Stimulated activated CD8-positive, alpha-beta memory T cell treated with anti-CD3 and anti-CD28 coated beads, Interleukin-12 subunit alpha, Interleukin-12 subunit beta, amount 100 ng/mL, for 24 hours (primary cell): ENCODE measurements around the gene ERCC5.

Experiments
- DNase-seq: peaks from one replicate; pipeline ENCODE4 v3.0.0-alpha.2; 2020; ENCODE audit errors: extremely low read depth

Gene ERCC5

DNA sequence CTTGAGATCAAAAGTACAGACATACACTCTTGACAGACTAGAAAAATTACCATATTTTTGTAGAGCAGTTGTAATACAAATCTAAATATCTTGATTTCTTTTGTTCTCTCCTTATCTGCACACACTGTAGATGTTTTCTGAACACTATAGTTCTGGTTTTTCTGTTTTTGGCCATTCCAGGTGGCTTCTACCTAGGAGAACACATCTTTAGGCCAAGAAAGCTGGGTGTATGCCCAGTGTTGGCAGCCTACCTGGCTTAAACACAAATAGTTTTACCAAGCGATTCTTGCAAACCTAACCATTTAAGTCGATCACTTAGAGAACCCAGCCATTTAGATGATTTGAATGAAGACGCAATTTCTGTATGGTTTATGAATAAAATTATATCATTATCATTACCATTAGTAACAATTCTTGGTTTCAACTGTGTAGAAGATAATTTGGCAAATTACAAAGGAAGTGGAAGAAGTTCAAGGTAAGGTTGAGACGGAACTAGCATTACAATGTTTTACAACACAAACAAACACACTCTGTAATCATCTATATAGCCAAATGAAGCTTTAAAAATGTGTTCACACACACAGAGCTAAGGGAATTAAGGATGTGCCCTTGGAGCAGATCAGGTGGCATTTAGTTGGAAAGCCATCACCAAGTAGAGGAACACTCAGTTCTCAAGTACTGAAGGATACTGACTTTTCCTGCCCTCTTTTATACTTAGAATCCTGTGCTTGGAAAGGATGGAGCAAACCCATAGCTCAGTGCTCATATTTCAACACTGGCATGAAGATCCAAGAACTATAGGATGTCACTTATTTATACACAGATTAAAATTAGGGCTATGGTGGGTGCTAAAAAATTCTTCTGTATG lies 36.2 kb downstream of the ERCC5 start:
- no peak for DNase-seq

GRCh38 chr13:102892503-102892902 lies 46.7 kb downstream of the ERCC5 start:
- no peak for DNase-seq

- no peak for DNase-seq
Observed at GRCh38 chr13:102897371-102898138, 51.7 kb downstream of the ERCC5 start.

DNA sequence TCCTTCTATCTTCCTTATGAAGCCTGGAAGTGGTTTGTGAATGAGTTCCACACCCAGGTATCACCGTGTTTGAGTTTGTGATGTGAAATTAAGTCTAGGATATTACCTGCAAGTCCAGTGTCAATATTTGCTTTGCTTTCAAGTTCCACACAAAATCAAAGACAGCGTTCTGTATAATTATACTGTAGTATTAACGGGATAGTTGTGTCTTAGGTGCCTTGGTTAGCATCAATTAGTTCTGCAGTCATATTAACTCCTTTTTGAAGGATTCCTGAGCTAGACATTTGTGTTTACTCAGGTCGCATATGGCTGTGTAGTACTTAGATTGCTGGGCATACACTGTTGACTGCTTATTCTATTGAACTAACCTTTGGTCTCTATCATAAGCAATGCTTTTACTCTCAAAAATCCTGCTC lies 54.4 kb downstream of the ERCC5 start:
- DNase-seq = no peak

DNA sequence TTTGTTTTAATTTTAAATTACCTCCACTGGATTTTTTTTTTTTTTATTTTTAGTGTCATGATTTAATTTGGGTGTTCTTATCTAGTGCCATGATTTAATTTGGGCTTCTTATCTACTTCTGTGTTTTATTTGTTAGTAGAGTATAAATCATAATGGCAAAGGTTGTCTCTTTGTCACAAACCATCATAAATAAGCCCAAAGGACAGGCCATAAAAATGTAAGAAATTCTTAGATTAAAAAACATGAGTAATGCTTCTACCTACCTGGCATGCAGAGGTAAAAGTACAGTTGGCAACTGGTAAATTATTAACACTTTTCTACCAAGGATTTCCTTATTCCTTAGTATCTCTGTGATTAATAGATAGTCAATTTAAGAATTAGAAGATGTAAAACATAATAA lies 55.2 kb downstream of the ERCC5 start:
- no peak for DNase-seq

DNA sequence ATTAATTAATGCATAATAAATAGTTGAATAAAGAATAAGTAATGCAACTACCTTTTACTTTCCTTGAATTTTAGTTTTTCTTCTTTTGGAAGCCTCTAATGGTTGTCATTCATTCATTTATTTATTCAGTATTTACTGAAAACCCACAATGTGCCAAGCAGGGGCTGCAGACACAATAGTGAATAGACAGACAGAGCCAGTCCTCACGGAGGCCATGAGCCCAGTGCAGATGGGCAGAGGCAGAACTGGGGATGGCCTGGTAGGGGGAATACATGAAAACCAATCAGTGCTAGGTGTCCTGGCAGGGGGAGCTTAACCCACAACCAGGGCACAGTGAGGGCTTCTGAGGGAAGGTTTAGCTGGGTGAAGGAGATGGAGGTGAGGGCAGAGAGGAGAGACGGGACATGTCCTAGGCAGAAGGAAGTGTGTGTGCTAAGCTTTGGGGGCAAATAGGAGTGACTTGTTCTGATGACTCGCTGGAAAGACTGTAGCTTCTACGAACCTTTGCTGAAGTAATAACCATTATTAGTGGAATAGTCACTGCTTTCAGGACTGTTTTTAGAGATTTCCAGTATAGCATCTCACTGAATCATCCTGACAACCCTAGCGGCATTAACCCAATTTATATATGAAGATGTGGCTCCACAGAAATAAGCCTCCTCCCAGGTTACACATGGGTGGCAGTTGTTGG lies 55.9 kb downstream of the ERCC5 start:
- no peak for DNase-seq

- no peak for DNase-seq
Observed at GRCh38 chr13:102902789-102903347, 57.0 kb downstream of the ERCC5 start.

DNA sequence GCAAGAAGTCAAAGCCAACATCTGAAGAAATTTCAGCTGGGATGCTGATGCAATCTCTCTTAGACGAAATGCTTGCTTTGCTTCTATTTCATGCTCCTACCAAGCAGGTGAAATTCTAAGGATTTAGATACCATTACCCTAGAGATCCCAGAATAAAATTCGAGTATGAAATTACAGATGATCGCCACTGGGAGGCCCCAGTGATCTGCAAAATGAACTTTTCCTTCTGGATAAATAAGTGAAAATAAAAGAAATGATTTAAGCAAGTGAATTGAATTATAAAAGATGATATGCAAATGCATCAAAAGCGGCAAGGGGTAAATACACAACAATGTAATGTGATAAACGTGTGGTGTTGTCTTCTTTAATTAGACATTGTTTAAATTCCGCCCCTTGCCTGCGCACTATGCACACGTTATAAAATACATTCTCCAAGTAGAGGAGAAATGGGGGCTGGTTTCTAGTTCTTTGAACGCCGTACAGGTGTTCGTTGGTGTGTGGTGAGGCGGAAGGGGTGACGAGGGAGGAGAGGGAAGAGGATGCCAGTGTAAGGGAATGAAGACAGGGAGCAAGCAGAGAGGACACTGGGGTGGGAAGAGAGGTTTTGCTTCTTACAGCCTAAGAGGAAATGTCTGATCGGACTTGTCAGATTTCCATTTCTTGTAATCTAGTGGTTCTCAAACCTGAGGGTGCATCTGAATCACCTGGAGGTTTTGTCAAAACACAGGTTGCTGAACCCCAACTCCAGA lies 58.0 kb downstream of the ERCC5 start:
- no peak for DNase-seq

- DNase-seq = no peak
Observed at GRCh38 chr13:102904408-102904862, 58.6 kb downstream of the ERCC5 start.

- no peak for DNase-seq
Observed at GRCh38 chr13:102905905-102906771, 60.3 kb downstream of the ERCC5 start.

GRCh38 chr13:102907016-102907756 lies 61.4 kb downstream of the ERCC5 start:
- DNase-seq = no peak

GRCh38 chr13:102907886-102908515 lies 62.2 kb downstream of the ERCC5 start:
- no peak for DNase-seq

DNA sequence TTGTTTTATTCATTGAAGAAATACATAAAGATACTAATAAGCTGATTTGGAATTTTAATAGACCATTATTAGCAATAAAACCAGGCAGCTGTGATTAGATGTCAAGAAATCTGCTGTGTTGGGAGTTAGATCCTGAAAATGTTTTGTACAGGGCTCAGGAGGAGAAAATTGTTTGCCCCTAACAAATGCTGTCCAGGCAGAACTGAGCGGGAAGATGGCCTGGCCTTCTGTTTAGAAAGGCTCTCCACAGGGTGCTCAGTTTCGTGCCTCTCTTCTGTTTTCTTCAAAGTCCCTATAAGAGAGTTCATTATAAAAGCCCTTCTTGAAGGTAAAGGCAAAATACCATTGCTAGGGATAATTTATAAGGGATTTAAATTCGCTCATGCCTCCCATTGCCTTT lies 64.1 kb downstream of the ERCC5 start:
- no peak for DNase-seq

- DNase-seq = no peak
Observed at GRCh38 chr13:102911336-102911735, 65.5 kb downstream of the ERCC5 start.

DNA sequence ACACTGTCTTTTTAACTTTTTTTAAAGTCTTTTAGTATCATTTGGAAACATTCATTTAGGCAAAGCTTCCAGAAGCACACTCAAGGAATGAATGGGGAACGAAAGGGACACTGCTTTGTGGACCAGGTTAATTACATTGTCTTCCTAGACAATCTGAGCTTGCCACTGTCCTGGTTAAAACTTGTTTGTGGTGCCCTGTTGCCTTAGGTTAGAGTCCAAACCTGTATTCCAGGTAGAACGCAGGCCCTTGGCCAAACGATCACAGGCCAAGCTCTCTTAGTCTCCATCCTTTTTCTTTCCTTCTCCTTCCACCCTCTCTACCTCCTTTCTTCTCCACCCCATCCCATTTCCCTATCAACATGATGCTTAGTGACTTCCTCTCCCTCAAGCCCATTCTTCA lies 66.8 kb downstream of the ERCC5 start:
- no peak for DNase-seq

- no peak for DNase-seq
Observed at GRCh38 chr13:102913914-102914313, 68.1 kb downstream of the ERCC5 start.

- no peak for DNase-seq
Observed at GRCh38 chr13:102914339-102914930, 68.6 kb downstream of the ERCC5 start.

DNA sequence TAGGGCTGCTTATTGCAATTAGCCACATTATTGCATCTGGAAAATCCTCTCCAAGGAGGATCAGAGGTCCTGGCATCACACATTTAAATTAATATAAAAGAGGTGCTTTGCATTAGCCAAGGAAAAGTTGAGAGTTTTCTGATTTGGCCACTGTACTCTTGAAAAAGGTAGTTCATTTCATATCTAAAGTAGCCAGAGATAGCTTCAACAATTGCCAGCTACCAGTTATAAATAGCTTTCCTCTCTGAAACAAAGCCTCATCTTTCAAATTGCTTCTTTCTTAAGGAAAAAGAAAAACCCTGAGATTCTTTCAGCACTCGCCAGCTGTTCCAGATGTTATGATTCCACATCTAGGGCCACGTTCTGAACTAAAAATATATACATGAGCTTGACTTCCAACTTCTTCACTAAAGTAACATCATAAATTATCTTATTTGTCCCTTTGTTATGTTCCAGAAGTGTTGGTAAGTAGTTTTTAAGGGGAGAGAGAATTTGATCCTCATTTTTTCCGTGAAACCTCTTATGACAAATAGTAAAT lies 69.6 kb downstream of the ERCC5 start:
- DNase-seq = no peak
